Measurements from ENCODE around the gene C9. TPM values are rescaled to one million over a fixed set of nuclear protein-coding genes. Genes with fewer than 3 reads are reported as not detected.
"Not testable (repeated sequence)": the region's sequence is repeated elsewhere in the genome, so short reads cannot be mapped to it uniquely, and the experiment has no call there.

Gene C9
- total and polyA plus RNA-seq, 11 donors, result 0.04 to 0.29 TPM; not detected in 9

DNA sequence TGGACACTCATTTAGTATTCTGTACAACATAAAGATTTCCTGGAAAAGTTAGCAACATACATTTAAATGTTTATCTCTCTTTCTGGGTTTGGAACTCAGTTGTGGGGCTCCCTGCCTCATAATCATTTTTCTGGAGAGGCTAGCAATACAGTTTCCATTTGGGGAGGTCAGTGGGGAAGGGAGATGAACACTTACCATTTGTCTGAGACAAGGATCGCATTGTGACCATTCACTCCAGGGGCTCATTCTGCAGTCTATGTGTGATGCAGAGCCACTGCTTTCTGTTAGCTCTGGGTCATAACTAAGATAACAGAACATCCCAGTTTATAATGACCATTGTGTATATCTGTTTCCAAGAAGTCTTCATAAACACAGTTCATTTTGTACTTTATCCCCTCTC lies 22.4 kb downstream of the C9 start:
- TF ChIP-seq POLR2A (IDR thresholded peaks at IDR 0.05), result no peak
- TF ChIP-seq, protein P1, sequence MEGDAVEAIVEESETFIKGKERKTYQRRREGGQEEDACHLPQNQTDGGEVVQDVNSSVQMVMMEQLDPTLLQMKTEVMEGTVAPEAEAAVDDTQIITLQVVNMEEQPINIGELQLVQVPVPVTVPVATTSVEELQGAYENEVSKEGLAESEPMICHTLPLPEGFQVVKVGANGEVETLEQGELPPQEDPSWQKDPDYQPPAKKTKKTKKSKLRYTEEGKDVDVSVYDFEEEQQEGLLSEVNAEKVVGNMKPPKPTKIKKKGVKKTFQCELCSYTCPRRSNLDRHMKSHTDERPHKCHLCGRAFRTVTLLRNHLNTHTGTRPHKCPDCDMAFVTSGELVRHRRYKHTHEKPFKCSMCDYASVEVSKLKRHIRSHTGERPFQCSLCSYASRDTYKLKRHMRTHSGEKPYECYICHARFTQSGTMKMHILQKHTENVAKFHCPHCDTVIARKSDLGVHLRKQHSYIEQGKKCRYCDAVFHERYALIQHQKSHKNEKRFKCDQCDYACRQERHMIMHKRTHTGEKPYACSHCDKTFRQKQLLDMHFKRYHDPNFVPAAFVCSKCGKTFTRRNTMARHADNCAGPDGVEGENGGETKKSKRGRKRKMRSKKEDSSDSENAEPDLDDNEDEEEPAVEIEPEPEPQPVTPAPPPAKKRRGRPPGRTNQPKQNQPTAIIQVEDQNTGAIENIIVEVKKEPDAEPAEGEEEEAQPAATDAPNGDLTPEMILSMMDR (IDR thresholded peaks at IDR 0.05), result no peak
- Histone ChIP-seq H3K9me3 (no peaks in the 10 kb centered on the region), H3K27ac (no peak overlapping the region), H3K4me1 (no peaks in the 10 kb centered on the region), H3K36me3 (no peaks in the 10 kb centered on the region), H3K4me3 (no peak overlapping the region), H3K27me3 (no peaks in the 10 kb centered on the region)
- intact Hi-C loops (cut with DNase I), result no loop called here
- ATAC-seq (no peak), DNase-seq (no peak)
- 64 to 89% (median 81%) methylated on average over 1 of the region's 1 CpG for WGBS, 4 donors

DNA sequence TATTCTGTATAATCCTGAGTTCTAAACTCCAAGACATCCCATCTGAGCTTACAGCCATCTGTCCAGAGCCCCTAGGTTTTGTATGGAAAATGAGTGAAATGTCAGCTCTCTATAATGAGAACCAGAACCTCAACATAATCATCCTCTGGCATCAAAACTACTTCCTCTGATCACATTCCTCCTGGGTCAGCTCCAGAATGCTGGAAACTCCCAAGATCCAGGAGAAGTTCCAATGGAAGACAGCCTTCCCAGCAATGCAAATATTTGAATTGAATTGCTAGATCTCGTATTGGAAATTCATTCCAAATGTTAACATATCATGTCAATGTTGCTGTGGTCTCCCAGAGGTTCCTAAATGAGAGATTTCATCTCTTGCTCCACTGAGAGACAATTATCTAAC lies 23.8 kb downstream of the C9 start:
- Histone ChIP-seq H3K4me3 (no peak overlapping the region), H3K27me3 (no peaks in the 10 kb centered on the region), H3K27ac (no peak overlapping the region), H3K4me1 (no peaks in the 10 kb centered on the region), H3K9me3 (no peaks in the 10 kb centered on the region), H3K36me3 (no peaks in the 10 kb centered on the region)
- WGBS, 4 donors, result 47 to 70% (median 63%) methylated on average over 1 of the region's 1 CpG
- no peak for ATAC-seq
- TF ChIP-seq, protein P1 (IDR thresholded peaks at IDR 0.05), result no peak
- TF ChIP-seq POLR2A (IDR thresholded peaks at IDR 0.05), result no peak
- intact Hi-C loops (cut with DNase I), result no loop called here
- DNase-seq, result no peak

DNA sequence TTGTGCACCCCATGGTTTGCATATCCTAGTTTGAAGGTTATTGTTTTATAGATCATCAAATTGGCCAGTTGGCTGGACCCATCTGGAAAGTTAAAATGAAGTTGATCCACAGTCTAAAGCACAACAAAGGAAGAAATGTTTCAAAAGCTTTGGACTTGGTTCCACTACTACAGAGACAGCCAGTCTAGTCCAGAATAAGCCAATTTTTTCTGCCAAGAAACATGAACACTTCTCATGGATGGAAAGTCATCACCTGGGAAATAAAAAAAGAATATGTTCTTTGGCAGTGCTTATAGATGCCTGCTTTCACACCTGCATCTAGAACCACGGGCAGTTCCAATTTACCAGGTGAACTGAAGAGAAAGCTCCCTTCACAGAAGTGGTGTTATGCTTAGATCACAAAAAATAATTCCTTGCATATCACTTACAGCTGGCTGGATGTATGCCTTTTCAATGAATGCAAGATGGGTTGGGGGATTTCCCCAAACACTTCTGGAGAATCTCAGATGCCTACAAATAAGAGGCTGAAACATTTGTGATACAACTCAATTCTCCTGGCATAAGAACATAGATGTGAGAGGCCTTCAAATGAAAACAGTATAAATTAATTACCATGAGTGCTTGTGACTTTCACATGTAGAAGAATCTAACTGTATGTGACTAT lies 26.9 kb downstream of the C9 start:
- TF ChIP-seq, protein P1 (IDR thresholded peaks at IDR 0.05), result no peak
- no peak for TF ChIP-seq POLR2A (IDR thresholded peaks at IDR 0.05)
- 71 to 85% (median 73%) methylated on average over 1 of the region's 1 CpG for whole genome bisulfite sequencing, 4 donors
- Histone ChIP-seq H3K9me3 (no peaks in the 10 kb centered on the region), H3K4me3 (no peak overlapping the region), H3K4me1 (no peaks in the 10 kb centered on the region), H3K27ac (no peak overlapping the region), H3K36me3 (no peaks in the 10 kb centered on the region), H3K27me3 (no peaks in the 10 kb centered on the region)
- ATAC-seq, result no peak
- no peak for DNase-seq
- intact Hi-C loops (cut with DNase I), result no loop called here

DNA sequence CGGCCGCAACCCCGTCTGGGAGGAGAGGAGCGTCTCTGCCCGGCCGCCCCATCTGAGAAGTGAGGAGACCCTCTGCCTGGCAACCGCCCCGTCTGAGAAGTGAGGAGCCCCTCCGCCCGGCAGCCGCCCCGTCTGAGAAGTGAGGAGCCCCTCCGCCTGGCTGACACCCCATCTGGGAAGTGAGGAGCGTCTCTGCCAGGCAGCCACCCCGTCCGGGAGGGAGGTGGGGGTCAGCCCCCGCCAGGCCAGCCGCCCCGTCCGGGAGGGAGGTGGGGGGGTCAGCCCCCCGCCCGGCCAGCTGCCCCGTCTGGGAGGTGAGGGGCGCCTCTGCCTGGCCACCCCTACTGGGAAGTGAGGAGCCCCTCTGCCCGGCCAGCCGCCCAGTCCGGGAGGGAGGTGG lies 30.0 kb downstream of the C9 start:
- DNase-seq; H3K36me3 ChIP-seq; H3K9me3 ChIP-seq; H3K27ac ChIP-seq; H3K4me1 ChIP-seq; ATAC-seq; H3K4me3 ChIP-seq; H3K27me3 ChIP-seq; intact Hi-C loops (cut with DNase I): not testable (repeated sequence)
- 90 to 91% methylated on average over 26 to 27 of the region's 27 CpGs; no CpG with 5 or more reads in 2 of the 4 donors for WGBS, 4 donors

DNA sequence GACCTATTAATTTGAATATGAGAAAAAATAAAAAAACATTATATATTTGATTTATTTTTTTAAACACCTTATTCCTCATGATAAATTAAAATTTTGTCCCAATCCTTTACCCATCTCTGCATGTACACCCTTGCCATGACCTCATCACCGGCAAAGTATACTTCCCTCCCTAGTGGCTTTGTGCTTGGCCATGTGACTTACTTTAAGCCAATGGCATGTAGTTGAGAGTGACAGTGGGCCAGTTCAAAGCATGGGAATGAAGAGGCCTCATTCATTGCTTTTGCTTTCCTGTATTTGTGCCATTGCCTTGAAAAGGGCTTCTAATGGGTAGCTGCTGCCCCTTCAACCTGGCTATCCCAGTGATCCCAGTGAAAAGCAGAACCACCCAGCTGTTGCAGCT lies 31.2 kb downstream of the C9 start:
- no peak for ATAC-seq

More for the DNA sequence above, 31.2 kb downstream of the C9 start:
- Histone ChIP-seq H3K36me3 (no peaks in the 10 kb centered on the region), H3K27ac (no peak overlapping the region), H3K27me3 (no peaks in the 10 kb centered on the region), H3K4me3 (no peak overlapping the region), H3K9me3 (no peaks in the 10 kb centered on the region), H3K4me1 (no peaks in the 10 kb centered on the region)
- DNase-seq, result no peak
- WGBS, 4 donors, result 90 to 96% (median 94%) methylated on average over 1 of the region's 1 CpG
- intact Hi-C loops (cut with DNase I), result no loop called here
- TF ChIP-seq, protein P1 (IDR thresholded peaks at IDR 0.05), result no peak
- no peak for TF ChIP-seq POLR2A (IDR thresholded peaks at IDR 0.05)

Data from heart left ventricle (tissue), 16 donors.